Spleen (tissue), 11 donors: ENCODE data around the gene TMEM72. TPM values are rescaled to one million over a fixed set of nuclear protein-coding genes. Genes with fewer than 3 reads are reported as not detected.

Experiments
- DNase-seq: peaks from one replicate; pipeline ENCODE4 v3.0.0-alpha.2; 2020
- H3K27ac ChIP-seq, 8 donors: fragments of 200-600 bp; sonication (generic) in 7 of 8; 1 replicate in 4 of 8; 2 replicates in 4 of 8; pipeline versions ENCODE4 v1.5.0 to v1.8.0; 2016 to 2021; ENCODE audit warnings: inconsistent platforms in 4 of 8, mild to moderate bottlenecking in 4 of 8, moderate library complexity in 1 of 8
- H3K27me3 ChIP-seq, 7 donors: fragments of 200-600 bp; sonication (generic) in 6 of 7; replicated peaks in 1 of 7; 1 replicate in 4 of 7; 2 replicates in 3 of 7; pipeline versions ENCODE4 v1.5.0 to v1.8.0; 2016 to 2021; ENCODE audit warnings: inconsistent platforms in 3 of 7, mild to moderate bottlenecking in 1 of 7
- H3K36me3 ChIP-seq, 6 donors: fragments of 200-600 bp; sonication (generic) in 5 of 6; 1 replicate in 4 of 6; 2 replicates in 2 of 6; pipeline versions ENCODE4 v1.5.0 to v1.8.0; 2016 to 2021; ENCODE audit warnings: inconsistent platforms in 2 of 6
- H3K4me1 ChIP-seq, 6 donors: fragments of 200-600 bp; sonication (generic) in 5 of 6; 1 replicate in 3 of 6; 2 replicates in 3 of 6; pipeline versions ENCODE4 v1.5.0 to v1.8.0; 2016 to 2021; ENCODE audit warnings: inconsistent platforms in 3 of 6
- H3K4me3 ChIP-seq, 8 donors: fragments of 200-600 bp; sonication (generic) in 7 of 8; 1 replicate in 4 of 8; 2 replicates in 4 of 8; pipeline versions ENCODE4 v1.5.0 to v1.8.0; 2016 to 2021; ENCODE audit warnings: inconsistent platforms in 4 of 8, mild to moderate bottlenecking in 4 of 8, moderate library complexity in 2 of 8
- H3K9me3 ChIP-seq, 8 donors: fragments of 200-600 bp; sonication (generic) in 7 of 8; 1 replicate in 4 of 8; 2 replicates in 4 of 8; pipeline versions ENCODE4 v1.5.0 to v1.8.0; 2016 to 2021; ENCODE audit warnings: inconsistent platforms in 4 of 8
- POLR2A ChIP-seq, 3 donors: fragments of 450-650 bp; IDR thresholded peaks; one replicate each; pipeline ENCODE4 v1.5.1; 2017; ENCODE audit warnings: antibody characterized with exemption in 3 of 3, mild to moderate bottlenecking in 1 of 3
- POLR2AphosphoS5 ChIP-seq, 3 donors: sonication (generic); formaldehyde crosslinking; IDR thresholded peaks; one replicate each; pipeline ENCODE4 v1.5.1; 2017; ENCODE audit warnings: antibody characterized with exemption in 3 of 3
- WGBS, 5 donors: extraction: QIAGEN DNeasy Blood & Tissue Kit in 3 of 5; methylation state at CpG; one replicate each; pipeline versions ENCODE4 v1.1.5 to v1.1.7; 2013 to 2018; 5-methylcytosine and 5-hydroxymethylcytosine counted together
- intact Hi-C: fragments of 100-400 bp; cut with DNase I; formaldehyde crosslinking; loops from one replicate; pipeline ENCODE4 v1.15.0; 2023; ENCODE audit warnings: low total_unique reads
- polyA plus RNA-seq, 3 donors: library from polyadenylated mRNA; stranded (reverse); fragments of 200-250 nt; gene quantifications; one replicate each; pipeline ENCODE4 v1.2.1, GENCODE V29; 2013
- total RNA-seq, 7 donors: library from RNA; depleted of rRNA in 3 of 7; stranded (reverse); fragments of >200 nt in 3 of 7; fragmentation: NEBNext Ultra II Directional in 4 of 7; extraction: Animal tissue kit (Norgen Biotek cat#: 25700) in 4 of 7; gene quantifications; one replicate each; pipeline versions ENCODE4 v1.1.0 to v1.2.1, GENCODE V29; 2016 to 2021
- TF ChIP-seq, protein P1 (sequence below), 11 experiments: fragments of 200-600 bp in 7 of 11; fragments of 450-650 bp in 4 of 11; sonication (generic) in 4 of 11; IDR thresholded peaks in 8 of 11; conservative IDR thresholded peaks in 3 of 11; 1 replicate in 7 of 11; 2 replicates in 4 of 11; pipeline versions ENCODE4 v1.4.0 to v1.8.0; 2016 to 2021; ENCODE audit warnings: antibody characterized with exemption in 11 of 11, inconsistent platforms in 4 of 11, mild to moderate bottlenecking in 1 of 11
- donor health status: healthy with polysubstance abuse.
- donor health status: DM: no; HTN: no; CAD: no; lungs with moderate emphysema.
- donor health status: DM: no; HTN: no; CAD: no.
- donor health status: Bipolar disorder and iron deficiency.
- donor health status: healthy.
- donor health status: DM: no; HTN: no; CAD: no.
- donor health status: DM: yes; HTN: yes; CAD: no.

The TMEM72 gene
- total and polyA plus RNA-seq, 10 donors: 0.04 TPM; not detected in 9

DNA sequence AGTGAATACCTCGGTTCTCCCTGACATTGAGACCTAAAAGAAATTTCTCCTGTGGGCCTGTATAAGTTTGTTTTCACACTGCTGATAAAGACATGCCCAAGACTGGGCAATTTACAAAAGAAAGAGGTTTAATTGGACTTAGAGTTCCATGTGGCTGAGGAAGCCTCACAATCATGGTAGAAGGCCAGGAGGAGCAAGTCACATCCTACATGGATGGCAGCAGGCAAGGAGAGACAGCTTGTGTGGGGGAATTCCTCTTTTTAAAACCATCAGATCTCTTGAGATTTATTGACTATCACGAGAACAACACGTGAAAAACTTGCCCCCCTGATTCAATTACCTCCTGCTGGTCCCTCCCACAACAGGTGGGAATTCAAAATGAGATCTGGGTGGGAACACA lies 6.7 kb downstream of the TMEM72 start:
- H3K27ac ChIP-seq: no peak overlapping the region
- no peak for DNase-seq
- no peak for TF ChIP-seq POLR2AphosphoS5 (IDR thresholded peaks at IDR 0.05)
- TF ChIP-seq, protein P1, sequence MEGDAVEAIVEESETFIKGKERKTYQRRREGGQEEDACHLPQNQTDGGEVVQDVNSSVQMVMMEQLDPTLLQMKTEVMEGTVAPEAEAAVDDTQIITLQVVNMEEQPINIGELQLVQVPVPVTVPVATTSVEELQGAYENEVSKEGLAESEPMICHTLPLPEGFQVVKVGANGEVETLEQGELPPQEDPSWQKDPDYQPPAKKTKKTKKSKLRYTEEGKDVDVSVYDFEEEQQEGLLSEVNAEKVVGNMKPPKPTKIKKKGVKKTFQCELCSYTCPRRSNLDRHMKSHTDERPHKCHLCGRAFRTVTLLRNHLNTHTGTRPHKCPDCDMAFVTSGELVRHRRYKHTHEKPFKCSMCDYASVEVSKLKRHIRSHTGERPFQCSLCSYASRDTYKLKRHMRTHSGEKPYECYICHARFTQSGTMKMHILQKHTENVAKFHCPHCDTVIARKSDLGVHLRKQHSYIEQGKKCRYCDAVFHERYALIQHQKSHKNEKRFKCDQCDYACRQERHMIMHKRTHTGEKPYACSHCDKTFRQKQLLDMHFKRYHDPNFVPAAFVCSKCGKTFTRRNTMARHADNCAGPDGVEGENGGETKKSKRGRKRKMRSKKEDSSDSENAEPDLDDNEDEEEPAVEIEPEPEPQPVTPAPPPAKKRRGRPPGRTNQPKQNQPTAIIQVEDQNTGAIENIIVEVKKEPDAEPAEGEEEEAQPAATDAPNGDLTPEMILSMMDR (IDR thresholded peaks at IDR 0.05 in 8 of 11, conservative IDR thresholded peaks at IDR 0.05 in 3 of 11): no peak
- TF ChIP-seq POLR2A (IDR thresholded peaks at IDR 0.05): no peak
- H3K27me3 ChIP-seq: no peaks in the 10 kb centered on the region
- intact Hi-C loops: no loop called here
- H3K4me1 ChIP-seq: peaks cover 0 to 24% (median 13%) of the 10 kb centered on the region in 6 donors
- no peak overlapping the region for H3K4me3 ChIP-seq
- H3K36me3 ChIP-seq: no peaks in the 10 kb centered on the region
- WGBS, 5 donors: 62 to 74% (median 67%) methylated on average over 3 of the region's 3 CpGs
- peaks cover 0 to 4% (median 0%) of the 10 kb centered on the region in 8 donors for H3K9me3 ChIP-seq

- Histone ChIP-seq H3K36me3 (no peaks in the 10 kb centered on the region), H3K27ac (no peak overlapping the region), H3K9me3 (peaks cover 0 to 4% (median 0%) of the 10 kb centered on the region in 8 donors), H3K4me1 (peaks cover 0 to under 1% (median 0%) of the 10 kb centered on the region in 6 donors), H3K4me3 (no peak overlapping the region), H3K27me3 (no peaks in the 10 kb centered on the region)
- intact Hi-C loops: no loop called here
- no peak for TF ChIP-seq POLR2AphosphoS5 (IDR thresholded peaks at IDR 0.05)
- no peak for TF ChIP-seq POLR2A (IDR thresholded peaks at IDR 0.05)
- TF ChIP-seq, protein P1 (IDR thresholded peaks at IDR 0.05 in 8 of 11, conservative IDR thresholded peaks at IDR 0.05 in 3 of 11): no peak
- no peak for DNase-seq
- 77 to 91% (median 83%) methylated on average over 3 of the region's 3 CpGs for WGBS, 5 donors
Measured at GRCh38 chr10:44920252-44920651, 9.1 kb downstream of the TMEM72 start.

DNA sequence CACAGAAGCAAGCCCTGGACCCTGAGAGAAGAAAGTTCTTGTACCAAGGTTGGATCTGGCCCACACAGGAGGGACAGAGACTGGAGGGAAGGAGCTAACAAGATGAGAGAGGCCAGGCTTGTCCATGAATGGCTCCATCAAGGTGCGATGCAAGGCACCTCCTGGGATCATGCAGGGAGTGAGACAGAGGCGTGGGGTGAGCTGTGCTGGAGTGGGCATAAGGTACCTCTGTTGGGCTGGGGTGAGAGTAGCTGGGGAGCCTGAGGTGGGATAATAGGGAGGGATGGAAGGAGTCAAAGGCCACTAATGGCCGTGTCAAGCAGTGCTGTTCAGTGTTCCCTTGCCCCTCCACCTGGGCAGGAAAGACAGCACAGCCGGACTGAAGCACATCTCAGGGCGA lies 9.9 kb downstream of the TMEM72 start:
- Histone ChIP-seq H3K9me3 (peaks cover 0 to 4% (median 0%) of the 10 kb centered on the region in 8 donors), H3K4me1 (no peaks in the 10 kb centered on the region), H3K4me3 (no peak overlapping the region), H3K27ac (no peak overlapping the region), H3K27me3 (no peaks in the 10 kb centered on the region), H3K36me3 (no peaks in the 10 kb centered on the region)
- no peak for DNase-seq
- intact Hi-C loops: no loop called here
- WGBS, 5 donors: 83 to 95% (median 87%) methylated on average over 5 of the region's 5 CpGs
- TF ChIP-seq, protein P1 (IDR thresholded peaks at IDR 0.05 in 8 of 11, conservative IDR thresholded peaks at IDR 0.05 in 3 of 11): no peak
- TF ChIP-seq POLR2A (IDR thresholded peaks at IDR 0.05) (no peak), POLR2AphosphoS5 (IDR thresholded peaks at IDR 0.05) (no peak)

DNA sequence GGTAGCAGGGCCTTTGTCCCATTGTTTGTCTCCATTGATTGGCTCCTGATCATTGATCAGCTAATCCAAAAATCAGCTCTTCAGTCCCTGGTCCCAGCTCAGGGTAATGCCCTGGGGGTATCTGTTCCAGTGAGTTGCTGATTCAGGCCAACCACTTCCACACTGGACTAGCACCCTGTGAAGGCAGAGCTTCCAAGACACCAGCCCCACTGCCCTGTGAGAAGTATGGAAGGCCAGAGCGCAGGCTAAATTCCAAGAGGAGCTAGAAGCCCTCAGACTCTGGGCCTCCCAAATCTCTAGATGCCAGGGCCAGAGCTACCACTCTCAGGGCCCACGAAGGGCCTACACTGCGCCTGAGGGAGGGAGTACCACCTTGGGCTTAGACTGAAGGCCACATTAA lies 10.4 kb downstream of the TMEM72 start:
- 87 to 95% (median 92%) methylated on average over 2 to 3 of the region's 3 CpGs for WGBS, 5 donors
- intact Hi-C loops: no loop called here
- H3K36me3 ChIP-seq: no peaks in the 10 kb centered on the region
- DNase-seq: no peak
- H3K27me3 ChIP-seq: no peaks in the 10 kb centered on the region
- no peaks in the 10 kb centered on the region for H3K4me1 ChIP-seq
- no peak overlapping the region for H3K27ac ChIP-seq
- TF ChIP-seq POLR2A (IDR thresholded peaks at IDR 0.05) (no peak), POLR2AphosphoS5 (IDR thresholded peaks at IDR 0.05) (no peak)
- TF ChIP-seq, protein P1 (IDR thresholded peaks at IDR 0.05 in 8 of 11, conservative IDR thresholded peaks at IDR 0.05 in 3 of 11): no peak
- H3K9me3 ChIP-seq: peaks cover 0 to 4% (median 0%) of the 10 kb centered on the region in 8 donors
- H3K4me3 ChIP-seq: no peak overlapping the region
